ENCODE measurements around the gene UGT1A8.

Gene UGT1A8

GRCh38 chr2:233821709-233822100 is 204.3 kb downstream of the UGT1A8 start:
- TF ChIP-seq CTCF (IDR thresholded peaks at IDR 0.05; ENCODE audit: insufficient read depth, low read depth, low read length, missing control alignments) = no peak
- H3K4me3 ChIP-seq (ENCODE audit: low read depth, low read length) = no peak overlapping the region
- DNase-seq (ENCODE audit: low read depth) = no peak

- no peak overlapping the region for H3K4me3 ChIP-seq (ENCODE audit: low read depth, low read length)
- no peak for TF ChIP-seq CTCF (IDR thresholded peaks at IDR 0.05; ENCODE audit: insufficient read depth, low read depth, low read length, missing control alignments)
- no peak for DNase-seq (ENCODE audit: low read depth)
Measured at GRCh38 chr2:233822101-233822771, 204.8 kb downstream of the UGT1A8 start.
